NCI-H446 treated with DMSO at 0.1 percent for 48 hours (cell line): ENCODE results near the gene FRMD5.
A peak's percentile ranks its signal among the peaks of the same experiment; 100 is the strongest.

Experiments
- DNase-seq: peaks from one replicate; lab custom pipeline; 2025; lab: John Stamatoyannopoulos, UW

The FRMD5 gene

GRCh38 chr15:44094781-44095180 is 100.3 kb downstream of the FRMD5 start:
- no peak for DNase-seq

DNA sequence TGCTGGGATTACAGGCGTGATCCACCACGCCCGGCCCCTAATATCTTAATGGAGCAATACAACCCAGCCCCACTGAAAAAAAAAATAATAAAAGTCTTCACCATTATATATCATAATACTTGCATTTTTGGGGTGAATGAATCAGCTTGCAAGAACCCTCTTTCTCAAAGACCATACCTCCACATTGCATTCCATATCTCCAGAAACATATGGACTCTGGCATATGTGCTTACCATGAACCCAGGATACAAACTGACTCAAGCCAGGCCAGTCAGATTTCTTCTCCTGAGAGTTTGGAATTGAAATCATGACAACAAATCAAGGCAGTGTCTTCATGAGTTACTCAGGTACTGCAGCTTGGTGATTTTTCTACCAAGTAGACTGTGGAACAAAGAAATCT is 101.2 kb downstream of the FRMD5 start:
- DNase-seq = no peak

DNA sequence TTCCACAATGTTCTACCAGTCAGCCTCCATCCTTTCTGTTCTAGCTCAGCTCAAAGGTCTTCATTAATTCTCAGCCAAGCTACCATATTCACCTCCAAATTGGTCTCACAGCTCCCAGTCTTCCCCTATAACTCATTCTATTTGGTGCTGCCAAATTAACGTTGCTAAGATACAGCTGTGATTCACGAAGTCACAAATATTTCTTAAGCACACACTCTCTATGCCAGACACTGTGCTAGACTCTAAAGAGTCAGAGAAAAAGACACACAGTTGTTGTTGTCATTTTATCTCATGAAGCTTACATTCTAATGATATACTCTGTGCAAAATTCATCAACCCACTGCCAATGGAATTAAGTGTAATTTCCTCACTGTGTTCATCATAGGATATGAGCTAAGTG is 102.8 kb downstream of the FRMD5 start:
- DNase-seq = no peak

GRCh38 chr15:44087578-44088465 is 107.2 kb downstream of the FRMD5 start:
- DNase-seq = no peak

DNA sequence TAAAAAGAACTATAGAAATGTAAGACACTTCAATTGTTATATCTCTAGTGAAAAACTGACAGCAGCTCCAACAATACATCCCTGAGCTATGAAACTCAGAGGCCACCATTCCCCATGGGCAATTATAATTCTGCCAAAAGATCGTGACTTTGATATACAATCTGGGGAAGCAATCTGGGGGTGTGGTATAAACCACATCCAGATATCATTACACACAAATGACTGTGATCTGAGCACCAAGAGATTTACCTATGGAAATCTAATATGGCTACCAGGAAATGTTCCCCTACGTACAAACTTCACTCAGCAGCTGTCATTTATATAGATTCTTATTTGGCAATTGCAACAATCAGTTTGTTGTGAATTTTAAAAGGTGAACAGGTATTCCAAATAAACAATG is 110.3 kb downstream of the FRMD5 start:
- no peak for DNase-seq

- DNase-seq = no peak
These were observed 110.9 kb downstream of the FRMD5 start for GRCh38 chr15:44084171-44084570.

GRCh38 chr15:44082558-44083157 is 112.4 kb downstream of the FRMD5 start:
- no peak for DNase-seq

DNA sequence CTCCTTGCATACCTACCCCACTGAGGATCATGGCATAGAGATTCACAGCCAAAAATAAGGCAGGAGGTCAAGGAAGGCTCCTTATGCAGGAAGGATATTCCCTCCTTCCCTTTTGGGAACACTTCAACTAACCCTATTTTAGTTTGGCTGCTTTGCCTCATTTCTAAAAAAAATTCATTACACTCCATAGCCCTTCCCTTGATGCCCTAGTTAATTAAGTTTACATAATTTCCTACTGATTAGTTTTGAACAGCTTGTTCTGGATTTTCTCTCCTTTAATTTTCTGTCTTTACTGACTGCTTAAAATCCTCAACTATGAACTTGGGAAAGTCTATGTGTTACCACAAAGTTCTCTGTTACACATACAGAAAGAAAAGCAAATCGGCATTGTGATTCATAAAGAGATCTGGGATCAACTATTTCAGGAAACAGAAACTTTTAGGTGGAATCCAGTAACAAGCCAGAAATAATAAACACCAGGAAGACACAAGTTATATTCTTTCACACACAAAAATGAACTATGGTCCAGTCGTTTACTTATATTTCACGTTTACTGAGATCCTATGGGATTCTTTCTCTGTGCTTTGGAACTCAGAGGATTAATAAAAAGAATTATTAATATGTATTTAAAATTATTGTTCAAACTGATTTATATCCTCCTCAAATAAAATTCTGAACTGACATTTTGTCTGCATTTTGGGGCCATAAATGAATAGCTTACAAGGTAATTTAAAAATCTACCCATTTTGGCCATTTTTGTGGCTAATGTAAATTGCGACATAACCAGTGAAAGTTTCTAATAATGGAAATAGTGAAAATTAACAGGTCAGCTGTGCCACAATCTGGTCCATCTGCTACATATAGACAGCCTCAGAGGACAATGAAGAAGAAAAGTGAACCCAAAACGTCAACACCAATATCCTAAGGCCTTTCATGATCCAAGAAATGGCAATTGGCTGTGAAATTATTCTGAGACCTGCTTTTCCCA is 113.8 kb downstream of the FRMD5 start:
- no peak for DNase-seq

- no peak for DNase-seq
These were observed 119.5 kb downstream of the FRMD5 start for GRCh38 chr15:44075535-44075934.

DNA sequence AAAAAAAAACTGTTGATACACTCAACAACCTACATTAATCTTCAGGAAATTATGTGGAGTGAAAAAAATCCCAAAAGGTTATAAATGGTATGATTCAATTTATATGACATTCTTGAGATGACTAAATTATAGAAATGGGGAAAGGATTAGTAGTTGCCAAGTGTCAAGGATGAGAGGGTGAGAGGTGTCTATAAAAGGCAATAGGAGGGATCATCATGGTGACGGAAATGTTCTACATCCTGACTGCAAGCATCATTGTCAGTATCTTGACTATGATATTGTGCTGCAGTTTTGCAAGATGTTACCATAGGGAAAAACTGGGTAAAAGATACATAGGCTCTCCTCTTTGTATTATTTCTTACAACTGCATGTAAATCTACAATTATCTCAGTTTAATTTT is 125.6 kb downstream of the FRMD5 start:
- no peak for DNase-seq

DNA sequence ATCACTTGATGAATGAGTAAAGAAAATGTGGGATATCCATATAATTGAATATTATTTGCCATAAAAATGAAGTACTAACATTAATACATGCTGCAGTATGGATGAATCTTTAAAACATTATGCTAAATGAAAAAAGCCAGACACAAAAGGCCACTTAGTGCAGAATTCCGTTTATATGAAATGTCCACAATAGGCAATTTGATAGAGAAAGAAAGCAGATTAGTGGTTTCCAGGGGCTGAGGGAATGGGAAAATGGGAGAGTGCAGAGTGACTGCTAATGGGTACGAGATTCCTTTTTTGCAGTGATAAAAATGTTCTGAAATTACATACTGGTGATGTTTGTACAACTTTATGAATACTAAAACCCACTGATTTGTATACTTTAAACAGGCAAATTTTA is 126.7 kb downstream of the FRMD5 start:
- DNase-seq = no peak

GRCh38 chr15:44066211-44066827 is 128.8 kb downstream of the FRMD5 start:
- peak; percentile 9 for DNase-seq

DNA sequence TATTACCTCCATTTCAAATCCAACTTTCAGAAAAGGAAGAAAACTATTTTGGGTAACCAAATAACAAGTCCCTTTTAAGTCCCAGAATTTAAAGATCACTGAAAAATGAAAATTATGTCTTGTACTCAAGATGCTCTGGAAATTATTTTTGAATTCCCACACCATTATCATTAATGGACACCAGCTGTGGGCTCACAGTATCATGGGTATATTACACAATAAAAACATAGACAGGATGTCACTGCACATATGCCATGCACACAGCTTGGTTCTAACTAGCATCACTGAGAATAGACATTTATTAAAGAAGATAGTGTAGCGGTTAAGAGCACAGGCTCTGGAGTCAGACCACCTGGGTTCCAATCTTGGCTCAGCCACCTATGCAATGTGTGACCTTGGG is 130.4 kb downstream of the FRMD5 start:
- no peak for DNase-seq

DNA sequence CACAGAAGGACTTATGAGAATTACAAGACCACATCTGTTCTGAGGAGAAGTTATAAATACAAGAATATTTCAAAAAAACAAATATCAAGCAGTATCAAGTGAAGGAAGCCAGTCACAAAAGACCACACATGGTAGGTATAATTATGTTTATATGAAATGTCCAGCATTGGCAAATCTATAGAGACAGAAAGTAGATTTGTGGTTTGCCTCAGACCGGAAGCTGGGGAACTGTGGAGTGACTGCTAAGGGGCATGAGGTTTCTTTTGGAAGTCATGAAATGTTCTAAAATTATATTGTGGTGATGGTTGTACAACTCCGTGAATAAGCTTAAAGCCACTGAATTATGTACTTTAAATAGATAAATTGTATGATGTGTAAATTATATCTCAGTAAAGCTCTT is 136.9 kb downstream of the FRMD5 start:
- no peak for DNase-seq

GRCh38 chr15:44045661-44046060 is 149.4 kb downstream of the FRMD5 start:
- DNase-seq = no peak

GRCh38 chr15:44045217-44045616 is 149.9 kb downstream of the FRMD5 start:
- no peak for DNase-seq

DNA sequence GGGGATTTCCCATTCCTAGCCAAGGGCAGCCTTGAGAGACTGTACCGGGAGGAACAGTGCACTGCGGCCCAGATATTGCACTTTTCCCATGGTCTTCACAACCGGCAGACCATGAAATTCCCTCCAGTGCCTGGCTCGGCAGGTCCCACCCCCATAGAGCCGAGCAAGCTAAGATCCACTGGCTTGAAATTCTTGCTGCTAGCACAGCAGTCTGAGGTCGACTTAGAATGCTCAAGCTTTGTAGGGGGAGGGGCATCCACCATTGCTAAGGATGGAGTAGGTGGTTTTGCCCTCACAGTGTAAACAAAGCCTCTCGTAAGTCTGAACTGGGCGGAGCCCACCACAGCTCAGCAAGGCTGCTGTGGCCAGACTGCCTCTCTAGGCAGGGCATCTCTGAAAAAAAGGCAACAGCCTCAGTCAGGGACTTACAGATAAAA is 156.3 kb downstream of the FRMD5 start:
- no peak for DNase-seq

GRCh38 chr15:44035781-44036699 is 159.0 kb downstream of the FRMD5 start:
- DNase-seq = no peak

- peak; percentile 58 for DNase-seq
These were observed 160.0 kb downstream of the FRMD5 start for GRCh38 chr15:44034933-44035624.

GRCh38 chr15:44034334-44034733 is 160.7 kb downstream of the FRMD5 start:
- no peak for DNase-seq
